T-helper 22 cell (primary cell): ENCODE results near the gene LTF.
"Not testable (repeated sequence)": the region's sequence is repeated elsewhere in the genome, so short reads cannot be mapped to it uniquely, and the experiment has no call there.

Experiments used
- DNase-seq: peaks from one replicate; pipeline ENCODE4 v3.0.0-alpha.2; 2020; ENCODE audit warnings: low read depth

Gene LTF

DNA sequence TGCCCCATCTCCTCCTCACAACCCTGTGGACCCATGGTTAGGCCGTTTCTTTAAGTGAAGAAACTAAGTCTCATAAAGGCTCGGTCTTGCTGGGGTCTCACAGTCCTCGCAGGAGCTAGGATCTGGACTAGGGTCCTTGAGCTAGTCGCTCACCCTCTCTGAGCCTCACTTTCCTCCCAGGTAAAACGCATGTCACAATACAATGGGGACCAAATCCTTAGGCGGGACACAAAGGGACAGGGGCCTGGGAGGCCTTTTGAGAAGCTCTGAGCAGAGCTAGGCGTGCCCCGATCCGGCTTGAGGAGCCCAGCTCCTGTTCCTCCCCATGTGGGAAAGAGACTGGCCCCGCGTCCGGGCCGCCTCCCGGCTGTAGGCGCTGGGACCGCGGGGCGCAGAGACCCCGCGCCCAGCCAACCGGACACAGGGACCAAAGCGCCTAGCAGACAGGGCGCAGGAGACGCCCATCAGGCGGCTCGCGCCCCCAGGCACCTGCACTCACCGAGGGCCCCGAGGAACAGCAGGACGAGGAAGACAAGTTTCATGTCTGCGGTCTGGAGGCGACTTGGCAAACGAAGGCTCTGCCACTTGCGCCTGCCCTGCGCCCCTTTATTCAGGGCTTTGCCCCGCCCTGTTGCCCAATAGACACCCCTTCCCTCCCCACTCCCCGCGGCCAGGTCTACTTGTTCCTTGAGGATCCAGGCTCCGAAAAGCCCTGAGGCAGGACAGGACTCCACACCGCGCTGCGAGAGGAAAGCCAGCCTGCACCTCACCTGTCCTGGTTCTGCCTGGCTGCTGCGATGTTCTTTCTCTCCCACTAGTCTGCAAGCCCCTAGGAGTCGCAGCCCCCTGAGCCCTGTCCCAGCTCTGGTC lies at the start of gene LTF:
TSS of gene LTF (minus strand) at position 580 of the 870 bp plus-strand sequence. CDS start at position 542, 38 bp downstream.
- DNase-seq: no peak

DNA sequence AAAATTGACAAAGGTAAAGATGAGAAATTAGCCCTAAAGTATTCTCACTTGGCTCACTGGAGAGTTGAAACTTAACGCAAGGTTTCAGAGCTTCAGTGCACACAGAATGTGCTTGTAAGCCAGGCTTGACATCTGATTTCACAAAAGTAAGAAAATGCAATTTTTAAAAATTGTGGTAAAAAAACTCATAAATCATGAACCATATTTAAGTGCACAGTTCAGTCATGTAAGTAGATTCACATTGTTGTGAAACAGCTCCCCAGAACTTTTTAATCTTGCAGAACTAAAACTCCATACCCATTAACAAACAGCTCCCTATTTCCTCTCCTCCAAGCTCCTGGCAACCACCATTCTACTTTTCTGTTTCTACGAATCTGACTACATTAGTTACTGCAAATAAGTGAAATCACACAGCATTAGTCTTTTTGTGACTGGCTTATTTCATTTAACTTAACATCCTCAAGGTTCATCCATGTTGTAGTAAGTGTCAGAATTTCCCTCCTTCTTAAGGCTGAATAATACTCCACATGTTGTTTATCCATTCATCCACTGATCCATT lies 47.6 kb upstream of the LTF start:
- DNase-seq: no peak

DNA sequence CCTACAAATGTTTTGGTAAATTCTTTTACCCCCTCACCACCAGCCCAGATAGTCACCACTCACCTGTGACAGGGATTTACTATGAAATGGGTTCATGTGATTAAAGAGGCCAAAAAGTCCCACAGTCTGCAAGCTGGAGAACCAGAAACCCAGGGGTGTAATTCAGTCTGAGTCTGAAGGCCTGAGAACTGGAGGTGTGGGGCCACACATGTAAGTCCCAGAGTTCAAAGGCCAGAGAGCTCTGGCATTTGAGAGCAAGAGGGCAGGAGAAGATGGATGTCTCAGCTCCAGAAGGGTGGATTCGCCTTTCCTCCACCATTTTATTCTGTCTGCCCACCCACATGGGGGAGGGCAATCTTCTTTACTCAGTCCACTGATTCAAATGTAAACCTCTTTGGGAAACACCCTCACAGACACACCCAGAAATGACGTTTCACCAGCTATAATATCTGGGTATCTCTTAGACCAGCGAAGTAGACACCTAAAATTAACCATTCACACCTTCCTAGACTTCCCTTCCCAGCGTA lies 45.0 kb upstream of the LTF start:
- no peak for DNase-seq

DNA sequence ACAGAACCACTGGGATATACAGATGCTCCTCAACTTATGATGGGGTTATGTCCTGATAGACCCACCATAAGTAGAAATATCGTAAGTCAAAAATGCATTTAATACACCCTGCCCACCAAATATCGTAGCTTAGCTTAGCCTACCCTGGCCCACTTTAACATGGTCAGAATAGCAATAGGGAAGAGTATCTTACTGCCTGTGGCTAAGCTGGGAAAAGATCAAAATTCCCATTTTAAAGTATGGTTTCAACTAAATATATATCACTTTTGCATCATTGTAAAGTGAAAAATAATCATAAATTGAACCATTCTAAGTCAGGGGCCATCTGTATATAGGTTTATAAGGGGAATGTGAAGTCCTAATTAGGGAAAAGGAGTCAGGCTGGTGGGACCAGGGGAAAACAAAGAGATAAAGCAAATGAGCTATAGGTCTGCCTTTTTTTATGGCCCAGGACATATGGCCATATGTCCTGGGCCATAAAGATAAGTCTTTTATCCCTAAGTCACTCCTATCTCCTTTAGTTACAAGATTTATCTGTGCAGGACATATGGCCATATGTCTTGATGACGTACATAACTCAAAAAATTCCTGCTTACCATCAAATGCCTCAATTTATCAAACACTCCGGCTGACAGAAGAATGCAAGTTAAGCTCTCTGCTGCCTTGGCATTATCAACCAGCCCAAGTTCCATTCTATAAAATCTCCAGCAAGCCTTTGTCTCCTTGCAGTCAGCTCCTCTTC lies 44.3 kb upstream of the LTF start:
- no peak for DNase-seq

DNA sequence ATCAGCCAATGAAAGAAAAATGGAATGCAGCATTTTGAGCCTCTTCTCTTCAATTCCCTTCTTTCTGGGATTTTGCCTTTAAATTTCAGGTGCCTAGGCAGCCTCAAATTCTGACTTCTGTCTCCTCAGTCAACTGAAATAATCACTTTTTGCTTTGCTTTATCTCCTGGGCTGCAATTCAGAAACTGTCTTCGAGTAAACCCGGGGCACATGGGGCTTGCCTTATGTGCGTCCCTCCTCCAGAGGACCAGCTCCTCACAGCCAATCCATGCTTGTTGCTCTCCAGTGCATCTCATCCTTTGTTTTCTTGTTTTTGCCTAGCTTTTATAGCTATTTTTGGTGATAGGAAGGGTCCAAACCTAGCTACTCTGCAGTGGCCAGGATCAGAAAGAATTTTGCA lies 41.8 kb upstream of the LTF start:
- no peak for DNase-seq

DNA sequence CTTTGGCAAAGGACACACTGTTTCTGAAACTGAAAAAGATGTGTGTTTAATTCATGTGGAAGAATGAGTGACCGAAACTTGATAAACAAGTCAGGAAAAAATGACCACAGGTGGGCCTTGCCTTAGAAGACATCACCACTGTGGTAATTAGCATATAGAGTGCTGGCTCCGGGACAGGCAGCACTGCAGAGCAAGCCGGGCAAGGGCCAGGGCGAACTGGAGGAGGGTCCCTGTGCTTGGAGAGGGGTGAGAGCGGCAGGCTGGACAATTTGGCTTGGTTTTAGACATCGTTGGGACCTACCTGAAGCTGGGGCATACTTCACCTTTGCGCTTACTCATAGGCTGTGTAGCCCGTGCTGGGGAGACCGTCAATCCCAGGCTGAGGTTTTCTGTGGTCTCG lies 41.2 kb upstream of the LTF start:
- DNase-seq: no peak

DNA sequence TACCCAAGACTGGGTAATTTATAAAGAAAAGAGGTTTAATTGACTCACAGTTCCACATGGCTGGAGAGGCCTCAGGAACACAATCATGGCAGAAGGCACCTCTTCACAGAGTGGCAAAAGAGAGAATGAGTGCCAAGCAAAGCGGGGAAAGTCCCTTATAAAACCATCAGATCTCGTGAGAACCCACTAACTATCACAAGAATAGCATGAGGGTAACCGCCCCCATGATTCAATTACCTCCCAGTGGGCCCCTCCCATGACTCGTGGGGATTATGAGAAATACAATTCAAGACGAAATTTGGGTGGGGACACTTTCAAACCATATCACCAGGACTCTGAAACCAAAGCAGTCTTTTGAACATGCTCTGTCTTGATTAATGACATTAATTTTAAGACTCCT lies 40.1 kb upstream of the LTF start:
- DNase-seq: no peak

DNA sequence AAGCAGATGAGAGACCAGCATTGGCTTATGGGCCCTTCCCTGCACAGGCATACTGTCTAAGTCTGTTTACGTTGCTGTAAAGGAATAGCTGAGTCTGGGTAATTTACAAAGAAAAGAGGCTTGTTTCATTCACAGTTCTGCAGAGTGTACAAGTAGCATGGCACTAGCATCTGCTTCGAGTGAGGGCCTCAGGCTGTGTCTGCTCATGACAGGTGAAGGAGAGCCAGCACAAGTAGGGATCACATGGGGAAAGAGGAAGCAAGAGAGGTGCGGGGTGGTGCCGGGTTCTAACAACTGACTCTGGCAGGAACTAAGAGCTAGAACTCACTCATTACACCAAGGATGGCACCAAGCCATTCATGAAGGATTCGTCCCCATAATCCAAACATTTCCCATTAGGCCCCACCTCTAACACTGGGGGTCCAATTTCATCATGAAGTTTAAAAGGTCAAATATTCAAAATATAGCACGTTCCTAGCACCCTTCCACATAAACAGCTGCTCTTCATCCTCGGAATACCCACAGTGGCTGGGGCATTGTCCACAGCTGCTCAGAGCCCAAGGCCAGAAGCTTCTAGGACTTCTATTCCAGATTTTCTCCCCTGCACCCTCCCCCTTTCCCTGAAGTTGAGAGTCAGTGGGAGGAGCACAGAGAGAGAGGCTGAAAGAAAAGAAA lies 38.6 kb upstream of the LTF start:
- no peak for DNase-seq

DNA sequence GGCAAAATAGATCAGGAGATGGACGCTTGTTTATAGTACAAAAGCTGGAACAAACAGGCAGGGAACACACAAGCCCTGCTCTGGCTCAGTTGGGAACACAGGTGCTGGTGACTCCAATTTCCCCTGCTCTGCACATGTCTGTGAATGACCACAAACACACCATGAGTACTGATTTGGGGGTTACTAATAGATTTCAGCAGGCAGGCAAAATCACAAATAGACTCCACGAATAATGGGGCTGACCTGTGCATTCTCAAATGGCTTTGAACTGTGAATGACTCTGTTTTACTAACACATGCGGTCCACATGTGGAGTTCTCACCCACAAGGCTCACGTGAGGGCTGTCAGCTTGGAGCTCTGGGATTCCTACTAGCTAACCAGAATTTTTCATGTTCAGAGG lies 37.0 kb upstream of the LTF start:
- DNase-seq: no peak

DNA sequence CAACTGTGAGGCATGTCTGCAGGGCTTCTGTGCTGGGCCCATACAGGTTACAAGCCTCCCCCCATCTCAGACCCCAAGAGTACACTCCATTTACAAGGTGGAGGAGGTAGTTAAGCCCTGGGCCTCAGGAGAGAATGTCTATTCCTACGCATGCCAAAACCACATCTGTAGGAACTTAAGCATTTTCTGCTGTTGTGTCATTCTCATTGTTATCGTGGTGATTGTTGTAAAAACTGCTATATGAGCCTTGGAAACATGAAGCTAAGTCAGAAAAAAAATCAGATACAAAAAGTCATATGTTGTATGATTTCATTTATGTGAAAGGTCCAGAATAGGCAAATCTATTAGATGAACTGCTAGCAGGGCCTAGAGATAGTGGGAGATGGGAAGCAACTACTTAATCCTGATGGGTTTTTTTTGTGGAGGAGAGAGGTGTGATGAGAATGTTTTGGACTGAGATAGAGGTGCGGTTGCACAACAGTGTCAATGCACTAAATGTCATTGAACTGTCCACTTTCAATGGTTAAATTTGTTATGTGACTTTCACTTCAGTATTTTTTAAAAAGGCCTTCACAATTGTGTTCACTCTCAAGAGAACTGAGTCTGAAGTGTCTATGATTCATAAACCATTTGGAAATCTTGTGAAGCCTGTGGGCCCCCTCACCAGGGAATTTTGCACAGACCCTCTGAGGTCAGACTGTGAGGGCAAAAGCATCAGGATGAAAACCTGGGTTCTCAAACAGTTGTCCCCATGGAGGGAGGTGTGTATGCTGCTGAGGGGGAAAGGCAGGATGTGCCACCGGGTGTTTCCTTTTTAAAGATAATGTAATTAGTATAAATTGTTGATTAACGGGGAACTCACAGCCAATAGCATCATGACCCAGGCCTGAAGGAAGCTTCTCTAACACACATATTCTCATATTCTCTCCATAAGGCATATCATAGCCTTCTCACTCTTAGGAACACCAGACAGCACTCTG lies 36.2 kb upstream of the LTF start:
- no peak for DNase-seq

DNA sequence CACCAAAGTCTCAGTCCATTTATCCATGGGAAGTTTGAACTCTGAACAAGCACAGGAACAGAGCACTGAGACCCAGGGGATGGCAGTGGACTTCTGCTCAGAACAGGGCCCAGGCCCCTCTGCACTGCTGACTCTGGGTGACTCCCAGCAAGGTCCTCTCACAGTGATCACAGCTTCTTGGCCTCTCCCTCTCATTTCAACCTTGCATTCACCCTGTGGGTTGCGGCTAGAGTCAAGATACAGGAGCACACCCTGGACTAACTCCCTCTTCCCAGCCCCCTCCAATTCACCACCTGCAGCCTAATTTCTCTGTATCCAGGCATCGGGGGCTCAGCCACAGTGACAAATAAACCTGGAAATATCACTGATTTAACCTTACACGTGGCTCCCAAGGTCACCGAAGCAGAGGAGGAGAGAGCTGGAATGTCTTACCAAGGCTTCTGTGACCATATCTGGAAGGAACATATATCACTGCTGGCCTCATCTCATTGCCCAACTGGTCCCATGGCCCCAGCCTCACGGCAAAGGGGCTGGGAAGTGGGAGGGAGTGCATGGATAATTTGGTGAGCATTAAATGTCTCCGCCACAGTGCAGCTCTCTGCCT lies 34.3 kb upstream of the LTF start:
- no peak for DNase-seq

DNA sequence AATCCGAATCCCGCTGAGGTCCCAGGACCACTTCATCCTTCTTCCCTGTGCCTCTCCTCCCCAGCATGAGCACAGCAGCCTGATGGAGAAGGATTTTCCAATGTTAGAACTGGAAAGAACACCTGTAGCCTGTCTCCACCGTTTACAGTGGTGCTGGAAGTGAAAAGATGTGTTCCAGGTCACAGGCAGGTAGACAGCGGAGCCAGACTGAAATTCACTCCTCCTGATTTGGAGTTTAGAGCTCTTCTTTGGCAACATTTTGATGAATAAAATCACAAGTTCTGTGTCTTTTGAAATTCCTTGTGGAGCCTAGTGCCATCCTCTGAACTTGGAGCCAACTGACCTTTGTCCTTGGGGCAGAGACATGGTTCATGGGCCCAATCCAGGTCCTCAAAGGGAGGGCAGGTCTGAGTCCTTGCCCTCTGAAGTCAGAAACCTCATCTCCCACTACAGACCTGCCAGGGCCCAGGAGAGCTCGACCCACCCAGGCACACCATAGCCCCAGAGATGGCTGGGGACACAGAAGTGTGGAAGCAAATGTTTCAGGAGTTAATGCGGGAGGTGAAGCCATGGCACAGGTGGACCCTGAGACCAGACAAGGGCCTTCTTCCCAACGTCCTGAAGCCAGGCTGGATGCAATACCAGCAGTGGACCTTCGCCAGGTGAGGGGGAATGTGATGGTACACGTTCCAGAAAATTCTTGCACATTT lies 33.0 kb upstream of the LTF start, which contains the start of gene RTP3:
TSS of gene RTP3 (plus strand) at position 421 of the 710 bp plus-strand sequence. CDS start at position 508, 87 bp downstream.
- DNase-seq: no peak

DNA sequence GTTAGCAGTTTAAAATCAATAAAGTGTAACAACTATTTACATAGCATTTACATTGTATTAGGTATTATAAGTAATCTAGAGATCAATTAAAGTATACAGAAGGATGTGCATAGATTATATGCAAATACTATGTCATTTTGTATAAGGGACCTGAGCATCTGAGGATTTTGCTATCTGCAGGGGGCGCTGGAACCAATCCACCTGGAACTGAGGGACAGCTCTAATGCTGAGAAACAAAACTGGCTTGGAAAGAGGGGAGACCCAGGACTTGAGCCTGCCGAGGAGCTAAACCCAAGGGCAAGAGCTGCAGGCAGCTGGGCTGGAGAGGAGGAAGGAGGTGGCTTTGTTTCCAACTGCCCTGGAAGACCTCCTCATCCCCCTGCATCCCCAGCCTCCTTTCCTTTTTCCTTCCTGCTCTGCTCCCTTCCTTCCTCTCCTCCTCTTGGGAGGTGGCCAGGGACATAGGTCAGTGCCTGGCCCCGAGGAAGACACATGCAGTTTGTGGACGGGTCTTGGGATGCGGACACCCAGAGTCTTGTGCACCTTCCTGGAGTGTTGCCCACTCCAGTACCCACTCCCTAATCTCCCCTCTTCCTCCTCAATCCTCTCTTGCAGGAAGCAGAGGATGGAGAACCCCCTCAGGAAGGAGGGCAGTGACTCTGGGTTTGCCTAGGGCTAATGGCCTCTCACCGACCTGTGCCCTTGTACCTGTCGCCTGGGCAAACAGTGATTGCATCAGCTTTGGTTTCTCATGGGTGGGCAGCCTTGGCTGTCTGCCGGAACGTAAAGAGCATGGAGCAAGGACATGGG lies 32.2 kb upstream of the LTF start:
- peak; percentile 4 for DNase-seq

DNA sequence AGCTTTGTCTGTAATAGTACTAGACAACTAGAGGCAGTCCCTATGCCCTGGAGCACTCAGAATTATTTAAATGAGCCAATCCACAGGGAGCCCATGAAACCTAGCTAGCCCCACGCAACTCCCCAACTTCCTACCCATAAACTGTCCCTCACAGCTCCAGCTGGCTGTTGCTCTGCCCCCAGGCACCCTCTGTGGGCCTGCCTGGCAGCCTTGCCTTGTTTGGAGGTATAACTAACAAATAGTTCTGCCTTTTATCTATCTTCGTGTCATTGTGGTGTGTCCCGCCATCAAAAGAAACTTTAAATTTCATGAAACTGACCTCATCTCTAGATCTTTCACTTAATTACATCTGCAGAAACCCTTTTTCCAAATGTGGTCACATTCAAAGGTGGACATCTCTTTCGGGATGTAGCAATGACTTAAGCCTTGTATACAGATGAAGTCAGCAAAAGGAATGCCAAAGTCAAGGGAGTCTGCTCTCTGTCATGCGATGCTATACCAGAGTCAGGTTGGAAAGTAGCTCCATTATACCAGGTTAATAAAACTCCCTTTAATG lies 31.3 kb upstream of the LTF start:
- no peak for DNase-seq

DNA sequence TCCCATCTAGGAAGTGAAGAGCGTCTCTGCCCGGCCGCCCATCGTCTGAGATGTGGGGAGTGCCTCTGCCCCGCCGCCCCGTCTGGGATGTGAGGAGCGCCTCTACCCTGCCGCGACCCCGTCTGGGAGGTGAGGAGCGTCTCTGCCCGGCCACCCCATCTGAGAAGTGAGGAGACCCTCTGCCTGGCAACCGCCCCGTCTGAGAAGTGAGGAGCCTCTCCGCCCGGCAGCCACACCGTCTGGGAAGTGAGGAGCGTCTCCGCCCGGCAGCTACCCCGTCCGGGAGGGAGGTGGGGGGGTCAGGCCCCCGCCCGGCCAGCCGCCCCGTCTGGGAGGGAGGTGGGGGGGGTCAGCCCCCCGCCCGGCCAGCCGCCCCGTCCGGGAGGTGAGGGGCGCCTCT lies 29.8 kb upstream of the LTF start:
- not testable (repeated sequence) for DNase-seq

DNA sequence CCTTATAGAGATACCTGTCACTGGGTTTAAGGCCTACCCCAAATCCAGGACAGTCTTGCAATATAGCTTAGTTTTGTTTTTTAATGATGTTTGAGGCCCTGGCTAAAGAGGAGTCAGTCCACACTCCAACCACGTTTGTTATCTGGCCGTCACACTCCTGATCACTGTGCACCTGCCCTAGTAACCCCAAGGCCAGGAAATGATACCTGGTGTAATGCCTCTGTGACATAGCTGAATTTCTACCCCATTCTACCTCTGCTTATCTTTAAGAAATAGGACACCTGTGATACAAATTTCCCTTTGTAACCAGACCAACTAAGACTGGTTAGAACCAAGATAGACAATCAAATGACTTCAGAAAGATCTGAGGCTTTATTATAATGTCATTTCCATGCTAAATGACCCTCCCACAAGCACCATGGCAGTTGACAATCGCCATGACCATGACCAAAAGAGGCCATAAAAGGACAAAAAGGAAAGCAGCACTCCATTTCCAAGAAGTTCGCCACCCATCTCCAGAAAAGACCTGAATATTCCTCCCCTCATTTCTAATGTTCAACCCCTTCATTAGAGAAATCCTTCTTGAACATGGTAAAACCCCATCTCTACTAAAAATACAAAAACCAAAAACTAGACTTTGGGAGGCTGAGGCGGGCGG lies 28.3 kb upstream of the LTF start:
- no peak for DNase-seq

DNA sequence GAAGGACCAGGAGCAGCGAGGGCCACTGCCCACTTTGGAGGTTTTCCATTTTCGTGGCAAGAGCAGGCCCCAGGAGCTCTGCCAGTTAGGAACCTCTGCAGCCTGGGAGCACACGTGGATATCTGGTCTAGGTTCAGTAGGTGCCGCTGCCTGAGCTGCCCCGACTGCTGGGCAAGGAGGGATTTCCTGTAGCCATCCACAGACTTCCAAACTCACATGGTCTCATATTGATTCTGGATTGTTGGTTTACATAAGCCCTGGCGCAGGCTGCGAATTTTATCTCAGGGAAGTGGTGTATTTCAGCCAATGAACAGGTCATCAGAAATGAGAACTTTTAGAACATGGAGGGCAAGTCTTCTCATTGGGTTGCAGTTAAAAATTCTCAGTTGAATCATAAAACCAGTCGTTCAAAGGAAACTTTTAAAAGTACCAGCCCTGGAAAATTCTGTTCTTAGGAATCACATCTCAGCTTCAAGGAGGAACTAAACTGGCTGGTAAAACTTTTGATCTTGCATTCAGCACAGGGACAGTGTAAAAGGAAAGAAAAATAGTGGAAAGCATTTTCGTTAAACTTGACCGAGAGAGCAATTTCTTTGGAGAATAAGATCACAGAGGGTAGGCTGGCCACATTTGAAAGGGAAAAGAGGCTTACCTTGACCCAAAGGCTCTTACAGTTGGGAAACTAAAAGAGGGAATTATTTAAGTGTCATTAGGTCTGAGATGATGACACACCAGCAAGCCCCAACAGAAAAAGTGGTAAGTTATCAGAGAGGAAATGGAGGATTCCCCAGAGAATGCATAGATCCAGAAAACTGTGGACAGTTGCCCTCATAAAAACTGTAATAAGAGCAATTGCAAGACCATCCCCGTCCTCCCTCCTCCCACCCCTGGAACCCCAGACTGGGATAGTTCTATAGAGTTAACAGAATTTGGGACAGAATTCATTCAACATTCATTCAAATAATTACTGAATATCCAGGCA lies 26.7 kb upstream of the LTF start:
- DNase-seq: no peak
